Superior temporal gyrus (tissue), 1 donor: Measurements from ENCODE around the gene OSMR.
"Not testable (repeated sequence)": the region's sequence is repeated elsewhere in the genome, so short reads cannot be mapped to it uniquely, and the experiment has no call there.

ENCODE experiments used
- DNase-seq: peaks from one replicate; pipeline ENCODE4 v3.0.0-alpha.2; 2016; ENCODE audit errors: extremely low spot score

The OSMR gene

GRCh38 chr5:38830521-38831051, 15.2 kb upstream of the OSMR start:
- DNase-seq = no peak

GRCh38 chr5:38831117-38831516, 14.7 kb upstream of the OSMR start:
- no peak for DNase-seq

GRCh38 chr5:38831909-38832308, 13.9 kb upstream of the OSMR start:
- DNase-seq = no peak

- no peak for DNase-seq
Measured at GRCh38 chr5:38832810-38833209, 13.0 kb upstream of the OSMR start.

GRCh38 chr5:38835887-38836286, 9.9 kb upstream of the OSMR start:
- no peak for DNase-seq

- no peak for DNase-seq
Measured at GRCh38 chr5:38837416-38837815, 8.4 kb upstream of the OSMR start.

GRCh38 chr5:38837932-38838331, 7.9 kb upstream of the OSMR start:
- no peak for DNase-seq

GRCh38 chr5:38843665-38844064, 2.1 kb upstream of the OSMR start:
- DNase-seq = no peak

- DNase-seq = no peak
Measured at GRCh38 chr5:38846379-38847011, 683 bp downstream of the OSMR start.

- DNase-seq = no peak
Measured at GRCh38 chr5:38847559-38848347, 1.9 kb downstream of the OSMR start.

- no peak for DNase-seq
Measured at GRCh38 chr5:38848637-38849036, 2.8 kb downstream of the OSMR start.

GRCh38 chr5:38851640-38852039, 5.8 kb downstream of the OSMR start:
- DNase-seq = not testable (repeated sequence)

GRCh38 chr5:38853753-38854470, 8.1 kb downstream of the OSMR start:
- DNase-seq = no peak

GRCh38 chr5:38854907-38855306, 9.1 kb downstream of the OSMR start:
- DNase-seq = no peak

GRCh38 chr5:38856660-38857059, 10.8 kb downstream of the OSMR start:
- DNase-seq = no peak

- DNase-seq = no peak
Measured at GRCh38 chr5:38858839-38859238, 13.0 kb downstream of the OSMR start.

- DNase-seq = not testable (repeated sequence)
Measured at GRCh38 chr5:38861986-38862770, 16.4 kb downstream of the OSMR start.

- no peak for DNase-seq
Measured at GRCh38 chr5:38866362-38867031, 20.7 kb downstream of the OSMR start.

- no peak for DNase-seq
Measured at GRCh38 chr5:38867032-38867398, 21.2 kb downstream of the OSMR start.

GRCh38 chr5:38867416-38867815, 21.6 kb downstream of the OSMR start:
- DNase-seq = no peak

- no peak for DNase-seq
Measured at GRCh38 chr5:38870595-38870994, 24.8 kb downstream of the OSMR start.
